Stimulated activated naive B cell treated with anti-CD40 and anti-IgM and Interleukin-4, amounts not matched to agents 10 μg/mL and 1 μg/mL and 100 μg/mL, for 72 hours (primary cell): ENCODE results near the gene SKP2.

Source experiments
- ATAC-seq, 2 donors: fragments of 150-1000 bp; cut with Tn5 transposase; replicated peaks; 2 replicates each; pipeline ENCODE4 v1.10.0; 2021; ENCODE audit warnings: moderate library complexity in 1 of 2
- DNase-seq: peaks from one replicate; pipeline ENCODE4 v3.0.0; 2021
- H3K27ac Mint-ChIP-seq: one replicate; pipeline ENCODE4 v1.8.0; 2022; ENCODE audit warnings: mild to moderate bottlenecking, mixed read lengths
- H3K27me3 Mint-ChIP-seq, 2 donors: one replicate each; pipeline ENCODE4 v1.8.0; 2022; ENCODE audit warnings: mixed read lengths in 2 of 2
- H3K36me3 Mint-ChIP-seq, 2 donors: one replicate each; pipeline ENCODE4 v1.8.0; 2022; ENCODE audit warnings: mixed read lengths in 2 of 2, mild to moderate bottlenecking in 1 of 2
- H3K4me1 Mint-ChIP-seq, 2 donors: one replicate each; pipeline ENCODE4 v1.8.0; 2022; ENCODE audit warnings: mixed read lengths in 2 of 2, mild to moderate bottlenecking in 1 of 2
- H3K4me3 Mint-ChIP-seq, 2 donors: one replicate each; pipeline ENCODE4 v1.8.0; 2022; ENCODE audit warnings: mild to moderate bottlenecking in 2 of 2, mixed read lengths in 2 of 2, moderate library complexity in 1 of 2
- H3K9me3 Mint-ChIP-seq, 2 donors: one replicate each; pipeline ENCODE4 v1.8.0; 2022; ENCODE audit warnings: mixed read lengths in 2 of 2, mild to moderate bottlenecking in 1 of 2

Gene SKP2

DNA sequence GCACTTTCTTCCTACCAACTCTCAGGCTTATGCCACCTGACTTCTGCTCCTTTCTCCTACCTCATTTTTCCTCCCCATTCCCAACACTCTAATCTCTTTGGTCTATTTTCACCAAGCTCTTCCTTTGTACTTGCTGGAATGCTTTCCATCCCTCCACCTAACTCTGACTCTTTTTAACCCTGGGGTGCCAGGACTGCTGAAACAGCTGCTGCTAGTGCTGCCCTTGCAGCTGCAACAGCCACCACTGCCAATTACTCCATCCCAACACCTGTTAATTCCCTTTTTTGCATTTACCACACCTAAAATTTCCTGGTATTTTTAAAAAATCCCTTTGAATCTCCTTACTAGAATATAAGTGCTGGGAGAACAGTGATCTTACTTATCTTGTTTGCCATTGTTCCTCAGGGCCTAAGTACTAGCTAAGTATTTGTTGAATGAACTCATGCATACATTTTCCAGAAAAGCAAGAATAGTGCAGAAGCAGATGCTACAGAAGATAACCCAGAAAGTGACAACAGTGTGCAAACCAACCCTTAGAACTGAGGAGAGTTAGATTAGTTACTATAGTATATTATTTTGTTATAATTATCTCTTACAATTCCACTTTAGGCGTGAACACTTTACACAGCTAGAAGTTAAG lies 78.4 kb downstream of the SKP2 start:
- Mint-ChIP-seq H3K27me3 (no peaks in the 10 kb centered on the region), H3K4me1 (no peaks in the 10 kb centered on the region), H3K4me3 (no peak overlapping the region), H3K27ac (no peak overlapping the region), H3K36me3 (peaks cover 5 to 7% of the 10 kb centered on the region in 2 donors), H3K9me3 (no peaks in the 10 kb centered on the region)
- no peak for ATAC-seq
- DNase-seq = no peak

DNA sequence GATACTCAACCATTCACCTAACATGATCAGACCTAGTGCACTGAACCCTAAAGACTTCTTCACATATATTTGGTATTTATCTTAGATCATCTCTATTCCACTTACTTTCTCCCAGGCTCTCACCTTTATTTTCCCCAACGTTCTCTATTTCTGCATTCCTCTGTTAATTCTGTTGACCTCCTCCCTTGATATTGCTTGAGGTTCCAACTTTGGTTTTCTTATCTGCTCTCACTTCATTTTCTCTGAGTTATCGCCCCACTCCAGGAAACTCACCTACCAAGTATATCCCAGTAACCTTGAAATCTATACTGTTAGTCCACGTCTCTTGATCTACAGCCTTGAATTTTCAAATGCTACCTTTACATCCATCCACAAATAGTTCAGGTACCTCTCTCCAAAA lies 80.6 kb downstream of the SKP2 start:
- no peak overlapping the region for H3K4me3 Mint-ChIP-seq
- H3K9me3 Mint-ChIP-seq = no peaks in the 10 kb centered on the region
- peaks cover 6 to 8% of the 10 kb centered on the region in 2 donors for H3K4me1 Mint-ChIP-seq
- ATAC-seq (no peak), DNase-seq (no peak)
- peaks cover 0 to 4% of the 10 kb centered on the region in 2 donors for H3K36me3 Mint-ChIP-seq
- H3K27me3 Mint-ChIP-seq = no peaks in the 10 kb centered on the region
- no peak overlapping the region for H3K27ac Mint-ChIP-seq
